HG03432 (cell line): ENCODE data around the gene LRMDA.

Experiments
- ATAC-seq: cut with Tn5 transposase; IDR thresholded peaks from one replicate; pipeline ENCODE4 v1.9.1; 2021; ENCODE audit warnings: mild to moderate bottlenecking, moderate library complexity; ENCODE audit not compliant: unreplicated experiment

The LRMDA gene

DNA sequence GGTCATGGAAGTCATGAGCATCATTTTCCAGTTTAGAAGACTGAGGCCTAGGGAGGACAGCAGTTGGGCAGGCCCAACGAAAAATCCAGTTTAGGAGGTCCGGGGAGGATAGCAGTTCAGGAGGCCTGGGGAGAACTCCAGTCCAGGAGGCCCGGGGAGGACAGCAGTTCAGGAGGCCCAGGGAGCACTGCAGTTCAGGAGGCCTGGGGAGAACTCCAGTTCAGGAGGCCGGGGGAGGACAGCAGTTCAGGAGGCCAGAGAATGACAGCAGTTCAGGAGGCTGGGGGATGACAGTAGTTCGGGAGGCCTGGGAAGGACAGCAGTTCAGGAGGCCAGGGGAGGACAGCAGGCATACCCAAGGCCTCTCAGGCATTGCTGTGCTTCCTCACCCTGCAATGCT, 453.4 kb downstream of the LRMDA start:
- no peak for ATAC-seq

DNA sequence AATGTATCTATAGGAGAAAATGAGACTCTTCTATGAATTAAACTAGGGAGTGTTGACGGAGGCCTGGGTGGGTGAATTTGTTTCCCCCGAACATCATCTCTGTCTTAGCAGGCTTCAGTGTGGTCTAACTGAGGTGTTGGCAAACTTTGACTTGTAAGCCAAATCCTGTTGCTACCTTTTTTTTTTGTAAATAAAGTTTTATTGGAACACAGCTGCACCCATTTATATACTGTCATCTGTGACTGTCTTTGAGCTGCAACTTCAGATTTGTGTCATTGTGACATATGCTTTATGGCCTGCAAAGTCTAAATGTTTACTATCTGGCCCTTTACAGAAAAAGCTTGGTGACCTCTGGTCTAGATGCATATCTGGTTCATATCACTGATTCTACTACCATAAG, 455.9 kb downstream of the LRMDA start:
- ATAC-seq: no peak

DNA sequence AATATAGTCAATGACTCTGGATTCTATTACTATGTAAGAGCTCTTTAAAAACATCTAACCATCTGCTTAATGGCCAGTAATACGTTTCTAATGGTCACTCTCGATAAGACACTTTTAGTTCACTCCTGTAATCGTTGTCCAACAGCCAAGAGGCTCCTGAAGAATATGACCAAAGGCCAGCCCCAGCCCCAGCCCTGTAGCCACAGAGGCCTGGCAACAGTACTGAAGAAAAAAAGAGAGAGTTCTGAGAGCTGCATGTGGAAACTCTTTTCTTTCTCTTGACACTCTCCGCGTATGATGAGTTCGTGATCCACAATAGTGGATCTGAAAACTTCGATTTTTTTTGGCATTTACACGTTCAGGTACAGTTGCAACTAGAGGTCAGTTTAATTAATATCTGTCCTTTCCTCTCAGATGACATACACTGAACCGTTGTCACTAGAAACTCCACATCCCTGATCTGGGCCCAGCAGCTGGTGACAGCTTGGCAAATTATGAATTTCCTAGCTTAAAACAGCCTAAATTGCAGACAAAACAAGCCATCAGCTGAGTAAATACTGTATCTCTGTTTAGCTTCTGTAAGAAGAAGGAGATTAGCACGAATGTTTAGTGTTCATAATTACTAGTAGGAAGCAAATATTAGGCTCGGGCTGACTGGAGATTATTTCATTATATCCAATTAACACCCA, 456.7 kb downstream of the LRMDA start:
- ATAC-seq: no peak

DNA sequence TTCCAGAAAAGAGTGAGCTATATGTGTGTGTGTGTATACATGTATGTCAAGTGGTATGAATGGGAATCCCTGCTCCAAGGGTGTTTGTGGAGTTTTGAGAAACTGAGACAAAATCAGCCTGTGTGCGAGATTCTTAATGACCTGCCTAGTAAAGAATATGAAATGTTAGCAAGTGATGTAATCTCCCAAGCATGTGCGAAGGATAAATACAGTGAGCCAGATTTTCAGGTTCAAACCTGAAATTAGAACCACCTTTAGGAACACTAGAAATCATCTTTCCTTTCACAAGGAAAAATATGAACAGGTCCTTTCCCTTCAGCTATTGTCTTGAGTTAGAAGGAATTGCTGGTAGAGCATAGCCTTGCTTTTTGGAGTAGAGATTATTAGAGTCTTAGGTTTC, 457.6 kb downstream of the LRMDA start:
- no peak for ATAC-seq

DNA sequence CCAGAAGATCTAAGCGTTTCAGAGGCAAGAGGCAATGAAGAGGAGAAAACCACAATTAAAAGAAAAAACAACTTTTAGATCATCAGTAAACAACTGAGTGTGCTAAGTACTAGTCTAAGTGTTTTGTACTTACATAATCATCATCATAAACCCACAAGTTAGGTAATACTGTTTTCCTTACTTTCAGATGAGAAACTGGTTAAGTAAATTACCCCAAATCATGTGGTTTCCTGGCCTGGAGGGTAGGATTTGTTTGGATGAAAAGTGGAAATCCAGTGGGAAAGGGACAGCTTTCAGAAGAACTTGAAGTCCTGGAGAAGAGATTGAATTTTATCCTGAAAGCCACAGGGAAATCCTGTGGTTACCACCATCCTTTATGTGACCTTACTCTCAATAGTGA, 463.3 kb downstream of the LRMDA start:
- ATAC-seq: no peak

DNA sequence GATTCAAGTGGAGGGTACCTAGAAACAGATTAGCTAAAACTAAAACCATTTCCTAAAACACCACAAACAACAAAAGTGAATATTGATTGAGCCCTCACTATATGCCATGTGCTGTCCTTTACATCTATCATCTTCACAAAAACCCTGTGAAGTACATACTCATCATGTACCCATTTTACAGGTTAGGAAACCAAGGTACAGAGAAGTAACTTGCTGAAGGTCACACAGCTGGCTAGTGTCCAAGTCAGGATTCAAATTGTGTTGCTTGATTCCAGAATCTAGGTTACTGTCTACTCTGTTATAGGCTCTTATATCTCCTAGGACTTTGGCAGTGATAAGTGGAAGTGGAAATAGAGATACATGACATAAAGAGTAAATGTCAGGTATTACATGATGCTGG, 463.8 kb downstream of the LRMDA start:
- no peak for ATAC-seq

DNA sequence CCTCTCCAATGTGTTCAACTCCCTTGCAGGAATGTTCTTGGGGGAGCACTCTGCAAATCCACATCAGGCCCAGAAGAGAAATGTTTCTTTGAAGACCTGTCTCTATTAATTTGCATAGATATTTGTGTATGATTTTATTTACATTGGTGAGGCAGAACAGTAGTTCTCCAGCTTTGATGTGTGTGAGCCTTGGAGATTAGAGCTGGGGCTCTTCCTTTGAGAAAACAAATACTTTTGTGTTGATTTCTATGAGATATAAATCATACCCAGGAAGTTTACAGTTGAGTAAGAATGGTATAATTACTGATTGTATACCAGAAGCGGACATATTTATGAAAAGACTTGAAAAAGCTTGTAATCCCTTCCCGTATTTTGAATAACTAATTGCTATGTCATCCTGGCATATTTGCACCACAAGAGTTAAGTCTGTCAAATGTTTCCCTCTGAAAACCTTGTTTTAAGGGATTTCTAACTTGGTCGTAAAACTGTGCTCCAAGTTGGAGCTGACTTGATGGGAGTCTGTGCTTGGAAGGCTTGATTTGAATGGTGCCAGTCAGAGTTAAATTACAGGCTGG, 468.5 kb downstream of the LRMDA start:
- no peak for ATAC-seq

DNA sequence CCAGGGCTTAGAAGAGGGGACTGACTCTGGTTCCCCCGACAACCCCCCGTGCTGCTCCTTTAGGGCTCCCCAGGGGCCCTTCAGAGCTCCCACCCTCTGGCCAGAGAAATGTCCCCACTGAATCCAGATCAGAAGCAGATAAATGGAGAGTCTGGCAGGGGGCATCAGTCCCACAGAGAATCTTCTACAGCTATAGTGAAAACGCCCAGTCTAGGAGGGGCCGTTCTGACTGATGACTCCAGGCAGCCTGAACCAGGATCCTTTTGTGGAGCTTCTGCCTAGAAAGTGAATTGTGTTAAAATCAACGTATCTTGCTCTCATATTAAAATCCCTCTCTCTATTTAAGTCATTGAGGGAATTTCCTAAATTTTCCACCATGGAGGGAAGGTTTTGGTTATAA, 471.4 kb downstream of the LRMDA start:
- ATAC-seq: no peak

DNA sequence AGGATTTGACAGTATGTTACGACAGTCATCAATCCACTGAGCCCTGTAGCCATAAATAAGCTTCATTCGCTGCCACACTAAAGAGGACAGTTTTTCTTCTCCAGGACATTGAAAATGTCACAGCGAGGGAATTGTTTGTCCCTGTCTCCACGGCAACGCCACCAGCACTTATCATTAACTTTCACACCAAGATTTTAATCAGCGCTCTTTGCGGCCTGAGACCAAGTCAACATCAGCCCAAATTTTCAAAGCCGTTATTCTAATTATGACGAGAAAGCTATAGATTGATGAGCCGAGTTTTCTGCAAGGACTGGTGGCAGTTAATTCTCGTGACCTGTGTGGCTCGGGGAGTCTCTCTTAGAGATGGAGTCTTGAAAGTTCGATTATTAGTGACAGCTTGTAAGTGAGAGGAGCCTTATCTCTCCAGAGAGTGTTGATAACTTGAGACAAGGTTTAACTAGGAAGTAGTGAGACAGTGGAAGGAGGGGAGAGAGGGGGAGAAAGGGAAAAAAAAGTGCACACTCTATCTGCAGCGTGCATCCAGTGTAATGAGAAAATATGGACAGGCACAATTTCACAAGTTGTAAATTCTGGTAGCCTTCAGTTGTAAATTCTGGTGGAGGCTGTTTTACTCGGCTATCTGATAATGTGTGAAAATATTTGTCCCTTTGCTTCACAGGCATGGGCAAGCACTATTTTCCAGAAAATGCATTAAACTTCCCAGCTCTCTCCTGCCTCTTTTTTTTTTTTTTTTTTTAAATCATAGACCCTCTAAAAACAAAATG, 473.3 kb downstream of the LRMDA start:
- no peak for ATAC-seq

DNA sequence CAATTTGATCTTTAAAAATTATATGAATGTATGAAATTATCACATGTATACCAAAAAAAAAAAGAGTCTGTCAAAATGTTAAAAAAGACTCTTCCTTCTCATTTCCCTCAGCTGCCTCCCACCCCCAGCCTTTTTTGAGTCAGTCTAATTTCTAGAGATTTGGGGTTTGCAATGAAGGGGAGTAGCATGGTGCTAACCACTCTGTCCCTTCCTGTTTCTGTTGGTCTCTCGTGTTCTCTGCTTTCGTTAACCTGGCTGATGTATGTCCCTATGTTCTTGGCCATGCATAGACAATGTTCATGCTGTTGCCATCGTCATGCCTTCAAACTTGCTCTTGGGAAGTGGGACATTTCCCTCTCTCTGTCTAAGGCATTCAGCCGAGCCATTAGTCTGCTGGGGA, 474.1 kb downstream of the LRMDA start:
- no peak for ATAC-seq

DNA sequence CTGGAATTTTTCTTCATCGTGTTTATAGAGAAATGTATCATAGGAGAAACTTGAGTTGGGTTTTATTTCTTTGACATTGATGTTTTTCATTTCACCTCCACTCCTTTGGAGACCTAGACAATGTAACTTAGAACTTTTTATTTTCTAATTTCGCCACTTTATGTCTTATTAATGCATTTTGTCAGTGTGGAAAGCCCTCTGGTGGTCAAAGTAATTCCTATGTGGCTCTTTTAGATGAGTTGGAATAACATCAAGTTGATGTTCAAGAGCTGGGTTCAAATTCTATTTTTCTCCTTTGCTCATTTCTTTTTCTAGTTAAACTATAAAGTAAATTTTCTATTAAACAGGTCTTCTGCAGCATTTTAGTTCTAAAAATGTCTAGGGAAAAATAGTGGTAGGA, 478.6 kb downstream of the LRMDA start:
- no peak for ATAC-seq

DNA sequence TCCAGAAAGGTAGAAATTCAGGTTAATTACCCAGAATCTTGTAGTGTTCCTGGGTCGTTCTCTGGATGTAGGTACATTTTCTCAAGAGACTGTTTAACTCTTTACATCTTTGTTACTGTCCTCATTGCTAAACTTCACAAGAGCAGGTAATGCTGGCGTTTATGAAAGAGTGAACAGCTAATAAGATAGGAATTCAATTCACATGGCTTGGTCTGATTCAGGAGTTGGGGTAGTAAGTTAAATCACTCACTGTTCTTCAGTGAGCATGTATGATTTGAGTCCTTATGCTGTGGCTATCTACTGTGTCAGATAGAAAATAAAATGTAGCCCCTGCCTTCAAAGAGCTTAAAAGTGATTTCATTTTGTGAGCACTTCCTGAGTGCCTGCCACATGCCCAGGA, 480.0 kb downstream of the LRMDA start:
- no peak for ATAC-seq

DNA sequence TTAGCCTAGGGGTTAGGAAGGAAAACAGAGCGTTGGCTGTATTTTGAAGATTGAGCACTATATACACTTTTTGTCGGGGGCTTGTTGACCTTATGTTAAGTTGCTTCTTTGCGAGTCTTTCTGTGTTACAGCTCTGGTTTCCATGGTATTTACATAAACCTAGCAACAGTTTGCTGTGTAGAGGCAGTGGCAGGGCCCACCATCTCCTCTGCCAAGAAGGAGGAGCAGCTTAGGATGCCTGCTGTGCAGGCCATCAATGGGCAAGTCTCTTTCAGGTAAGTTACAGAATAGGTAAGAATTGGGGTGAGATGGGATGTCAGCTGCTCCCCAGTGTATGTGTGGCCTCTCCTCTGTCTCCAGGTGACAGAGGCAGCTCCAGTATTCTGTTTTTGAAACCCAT, 485.5 kb downstream of the LRMDA start:
- no peak for ATAC-seq

DNA sequence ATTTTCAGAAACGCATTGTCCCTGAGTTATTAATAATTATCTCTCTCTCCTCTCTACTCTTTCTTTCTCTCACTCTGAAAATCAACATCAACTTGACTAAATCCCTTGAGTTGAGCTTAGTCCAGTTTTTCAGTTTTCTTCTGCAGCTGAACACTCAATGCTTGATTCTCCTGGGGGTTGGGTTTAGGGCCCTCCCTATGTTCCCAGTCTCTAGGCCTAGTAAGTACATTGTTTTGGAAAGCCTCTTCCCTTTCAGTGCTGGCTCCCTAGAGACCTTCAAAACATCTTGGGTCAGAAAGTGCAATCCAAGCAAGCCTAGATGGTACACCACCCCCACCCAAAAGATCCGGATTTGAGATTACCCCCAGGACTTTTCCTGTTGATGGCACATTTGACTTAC, 488.5 kb downstream of the LRMDA start:
- ATAC-seq: no peak

DNA sequence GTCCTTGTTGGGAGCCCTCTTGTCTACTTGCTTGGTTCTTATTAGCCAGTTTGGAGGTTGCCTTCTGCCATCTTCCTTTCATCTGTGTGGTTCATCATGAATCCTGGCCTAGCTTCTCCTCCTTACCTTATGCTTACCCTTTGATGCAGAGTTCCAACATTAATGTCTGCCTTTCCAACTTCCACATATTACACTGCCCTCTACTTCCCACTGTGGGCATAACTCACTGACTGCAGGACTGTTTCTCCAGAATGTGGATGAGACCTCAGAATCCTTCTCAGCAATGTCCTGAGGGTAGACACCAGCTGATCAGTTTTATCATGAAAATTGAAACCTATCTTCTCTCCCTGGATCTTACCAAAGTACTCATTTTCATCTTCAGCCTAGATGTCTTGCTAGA, 491.0 kb downstream of the LRMDA start:
- ATAC-seq: no peak

DNA sequence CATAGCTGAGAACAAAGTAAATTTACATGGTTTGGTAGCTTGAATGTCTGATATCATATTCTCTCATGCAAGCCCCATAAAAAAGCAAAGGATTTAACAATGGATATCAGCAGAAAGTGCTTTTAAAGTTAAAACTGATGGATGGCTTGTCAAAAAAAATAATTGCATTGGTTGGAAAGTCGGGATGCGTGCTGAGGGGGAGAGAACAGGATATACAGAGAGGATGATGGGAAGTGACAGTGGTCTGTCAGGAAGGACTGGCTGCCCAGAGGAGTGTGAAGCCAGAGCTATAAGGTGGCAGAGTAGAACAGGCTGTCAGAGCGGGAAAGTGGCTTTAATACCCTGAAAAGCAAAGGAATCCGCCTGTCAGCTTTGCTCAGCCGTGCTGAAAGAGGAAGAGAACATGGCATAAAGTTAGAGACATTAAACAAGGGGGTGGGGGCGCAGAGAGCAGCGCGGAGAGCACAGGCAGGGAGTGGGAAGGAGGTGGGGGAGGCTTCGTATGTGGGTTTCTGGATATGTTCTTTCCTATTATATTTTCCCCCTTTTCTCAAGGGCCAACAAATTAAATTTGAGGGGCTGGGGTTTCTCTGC, 493.0 kb downstream of the LRMDA start:
- ATAC-seq: no peak

DNA sequence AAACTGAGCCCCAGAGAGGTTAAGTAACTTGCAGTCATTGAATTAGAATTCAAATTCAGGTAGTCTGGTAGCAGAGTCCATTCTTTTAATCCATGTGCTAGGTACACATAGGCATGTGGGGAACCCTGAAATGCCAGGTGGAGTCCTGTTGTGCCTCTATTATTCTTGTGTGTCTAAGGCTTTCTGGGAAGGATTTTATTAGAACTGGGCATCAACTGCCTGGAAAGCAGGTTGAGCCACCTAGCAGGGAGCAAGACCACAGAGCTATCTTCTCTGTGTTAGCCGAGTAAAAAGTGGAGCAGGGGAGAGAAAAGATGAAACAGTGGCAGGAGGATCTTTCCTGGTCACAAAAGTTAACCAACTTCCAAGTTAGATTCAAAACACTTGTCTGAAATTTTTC, 494.6 kb downstream of the LRMDA start:
- no peak for ATAC-seq

DNA sequence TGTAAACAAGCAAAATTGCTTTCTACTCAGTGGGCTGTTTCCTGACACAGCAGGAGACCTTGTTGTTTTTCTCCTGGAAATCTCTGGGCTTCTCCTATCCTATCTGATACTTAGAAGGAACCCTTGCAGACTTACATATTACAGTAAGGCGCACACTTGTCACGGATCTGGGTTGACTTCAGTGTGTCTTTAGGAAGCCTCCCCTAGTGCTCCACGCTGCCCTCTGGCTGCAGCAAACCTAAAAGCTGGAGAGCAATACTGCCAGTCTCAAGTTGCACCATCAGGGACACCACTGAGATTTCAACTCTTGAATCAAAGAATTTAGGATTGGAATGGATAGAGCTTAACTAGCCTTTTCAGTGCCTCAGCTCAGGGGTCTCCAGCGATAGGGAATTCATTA, 495.3 kb downstream of the LRMDA start:
- ATAC-seq: no peak

DNA sequence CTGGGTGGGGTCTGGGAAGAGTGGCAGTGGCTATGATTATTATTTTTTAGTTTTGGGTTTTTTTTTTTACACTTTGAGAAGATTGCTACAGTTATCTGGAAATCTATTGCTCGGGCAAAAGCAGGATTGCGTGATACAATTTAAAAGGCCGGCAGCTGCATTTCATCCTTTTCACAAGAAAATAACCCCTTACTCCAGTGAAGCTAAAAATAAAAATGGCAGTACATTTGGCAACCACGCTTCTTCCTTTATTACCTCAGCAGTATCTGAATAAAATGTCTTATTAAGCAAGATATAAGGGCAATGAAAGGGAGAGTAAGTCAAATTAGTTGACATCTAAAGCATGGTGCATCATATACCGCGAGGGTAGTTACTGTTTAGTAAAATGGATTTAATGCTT, 496.8 kb downstream of the LRMDA start:
- ATAC-seq: no peak

DNA sequence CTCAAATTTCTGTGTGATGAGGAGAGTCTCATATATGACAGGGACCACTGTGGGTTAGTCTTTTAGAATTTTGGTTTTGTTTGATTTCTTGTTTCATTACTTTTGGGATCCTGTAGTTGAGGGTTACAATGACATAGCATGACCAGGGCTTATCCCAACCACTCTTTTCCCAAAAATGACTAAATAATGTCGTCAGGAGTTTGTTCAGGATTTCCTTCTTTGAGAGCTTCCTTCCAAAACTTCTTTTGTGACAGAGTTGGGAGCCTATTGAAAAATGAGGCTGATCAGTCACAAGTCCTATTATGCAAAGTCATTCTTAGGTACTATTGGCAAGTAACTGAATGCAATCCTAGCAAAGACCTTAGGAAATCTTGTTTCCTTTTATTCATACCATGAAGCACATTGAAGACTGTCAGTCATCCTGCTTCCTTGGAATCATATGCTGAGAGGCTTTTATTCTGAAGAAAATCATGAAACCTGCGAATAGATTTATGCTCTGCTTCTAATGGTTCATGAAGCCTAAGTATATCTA, 498.3 kb downstream of the LRMDA start:
- ATAC-seq: no peak

DNA sequence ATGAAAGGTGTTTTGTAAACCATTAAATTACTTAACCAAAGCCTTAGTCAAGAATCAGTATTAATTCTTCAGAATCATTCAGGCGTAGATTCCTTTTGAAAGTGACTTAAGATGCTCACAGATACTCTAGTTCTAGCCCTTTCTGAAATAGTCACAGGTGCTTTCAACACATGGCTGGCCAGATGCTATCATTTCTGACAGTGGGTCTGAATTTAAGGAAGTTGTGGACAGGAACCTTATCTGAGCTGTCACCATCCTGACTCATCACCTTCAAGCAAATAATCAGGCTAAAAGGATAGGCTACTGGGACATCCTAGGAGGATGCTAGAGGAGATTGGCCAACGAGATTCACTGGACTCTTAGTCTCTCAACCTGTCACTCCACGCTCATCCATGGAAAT, 501.5 kb downstream of the LRMDA start:
- ATAC-seq: no peak

DNA sequence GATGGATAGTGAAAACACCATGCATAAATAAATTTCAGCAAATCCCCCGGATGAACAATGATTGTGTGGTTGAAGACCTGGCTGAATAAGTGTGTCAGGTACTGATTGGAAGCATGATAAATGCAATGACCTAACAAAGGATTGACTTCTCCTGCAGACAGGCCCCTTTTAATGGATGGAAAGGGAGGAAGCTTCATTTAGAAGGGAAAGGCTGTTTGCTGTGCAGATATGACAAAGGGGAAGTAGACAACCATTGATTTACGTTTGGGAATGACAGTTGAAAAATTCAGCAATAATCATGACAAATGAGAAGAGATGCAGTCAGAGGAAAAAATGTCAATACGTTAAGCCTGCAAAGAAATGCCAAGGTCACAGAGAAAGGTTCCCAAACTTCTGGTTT, 503.8 kb downstream of the LRMDA start:
- ATAC-seq: no peak
